ENCODE measurements around the gene ABCD3.

GRCh38 chr1:94519351-94519750 lies 101.2 kb downstream of the ABCD3 start:
- no peak for TF ChIP-seq CTCF (IDR thresholded peaks at IDR 0.05; ENCODE audit: low read length)
- no peak for TF ChIP-seq EZH2 (optimal IDR thresholded peaks at IDR 0.05; ENCODE audit: low read depth, low read length)
- TF ChIP-seq EZH2phosphoT487 (IDR thresholded peaks at IDR 0.05; ENCODE audit: low read length), result no peak

Data from MM.1S (cell line).